Lower lobe of right lung (tissue), 2 donors: ENCODE measurements around the gene LRRK1. TPM values are rescaled to one million over a fixed set of nuclear protein-coding genes. Genes with fewer than 3 reads are reported as not detected.

Source experiments
- ATAC-seq, 2 donors: fragments of 200-7000 bp; cut with Tn5 transposase; one replicate each; pipeline ENCODE4 v1.9.1; 2020 to 2022; ENCODE audit warnings: mild to moderate bottlenecking in 2 of 2, moderate library complexity in 2 of 2
- DNase-seq: peaks from one replicate; pipeline ENCODE4 v3.0.0-alpha.2; 2020
- H3K27ac ChIP-seq: fragments of 200-600 bp; one replicate; pipeline ENCODE4 v1.8.0; 2022
- H3K27me3 ChIP-seq: fragments of 200-600 bp; one replicate; pipeline ENCODE4 v1.8.0; 2022; ENCODE audit warnings: low read depth
- H3K36me3 ChIP-seq: fragments of 200-600 bp; one replicate; pipeline ENCODE4 v1.8.0; 2022; ENCODE audit warnings: mild to moderate bottlenecking
- H3K4me1 ChIP-seq: fragments of 200-600 bp; one replicate; pipeline ENCODE4 v1.8.0; 2022
- H3K4me3 ChIP-seq: fragments of 200-600 bp; one replicate; pipeline ENCODE4 v1.8.0; 2022; ENCODE audit warnings: mild to moderate bottlenecking
- H3K9me3 ChIP-seq: fragments of 200-600 bp; one replicate; pipeline ENCODE4 v1.8.0; 2022
- intact Hi-C: fragments of 100-400 bp; cut with DNase I; formaldehyde crosslinking; loops from one replicate; pipeline ENCODE4 v1.11.0; 2022
- total RNA-seq: library from RNA; stranded (reverse); fragmentation: NEBNext Ultra II Directional; extraction: Animal tissue kit (Norgen Biotek cat#: 25700); gene quantifications from one replicate; pipeline ENCODE4 v1.2.1, GENCODE V29; 2021
- TF ChIP-seq, protein P1 (sequence below): fragments of 200-600 bp; IDR thresholded peaks from one replicate; pipeline ENCODE4 v1.8.0; 2022; ENCODE audit warnings: antibody characterized with exemption, mild to moderate bottlenecking
- donor health status: DM: no; HTN: yes; CAD: no; lungs with severe emphysema.

LRRK1 gene
- total RNA-seq, 1 donor from 2014 or later, result 24.3 TPM

GRCh38 chr15:101031213-101031612 lies 112.1 kb downstream of the LRRK1 start:
- H3K27me3 ChIP-seq, result no peaks in the 10 kb centered on the region
- H3K36me3 ChIP-seq, result peaks cover 51% of the 10 kb centered on the region
- intact Hi-C loops, result no loop called here
- no peaks in the 10 kb centered on the region for H3K9me3 ChIP-seq
- TF ChIP-seq, protein P1, sequence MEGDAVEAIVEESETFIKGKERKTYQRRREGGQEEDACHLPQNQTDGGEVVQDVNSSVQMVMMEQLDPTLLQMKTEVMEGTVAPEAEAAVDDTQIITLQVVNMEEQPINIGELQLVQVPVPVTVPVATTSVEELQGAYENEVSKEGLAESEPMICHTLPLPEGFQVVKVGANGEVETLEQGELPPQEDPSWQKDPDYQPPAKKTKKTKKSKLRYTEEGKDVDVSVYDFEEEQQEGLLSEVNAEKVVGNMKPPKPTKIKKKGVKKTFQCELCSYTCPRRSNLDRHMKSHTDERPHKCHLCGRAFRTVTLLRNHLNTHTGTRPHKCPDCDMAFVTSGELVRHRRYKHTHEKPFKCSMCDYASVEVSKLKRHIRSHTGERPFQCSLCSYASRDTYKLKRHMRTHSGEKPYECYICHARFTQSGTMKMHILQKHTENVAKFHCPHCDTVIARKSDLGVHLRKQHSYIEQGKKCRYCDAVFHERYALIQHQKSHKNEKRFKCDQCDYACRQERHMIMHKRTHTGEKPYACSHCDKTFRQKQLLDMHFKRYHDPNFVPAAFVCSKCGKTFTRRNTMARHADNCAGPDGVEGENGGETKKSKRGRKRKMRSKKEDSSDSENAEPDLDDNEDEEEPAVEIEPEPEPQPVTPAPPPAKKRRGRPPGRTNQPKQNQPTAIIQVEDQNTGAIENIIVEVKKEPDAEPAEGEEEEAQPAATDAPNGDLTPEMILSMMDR, result no peak
- no peak overlapping the region for H3K4me3 ChIP-seq
- peak in 1 of 2 donors; percentile 42 for ATAC-seq
- DNase-seq, result no peak
- no peak overlapping the region for H3K27ac ChIP-seq
- peaks cover 14% of the 10 kb centered on the region for H3K4me1 ChIP-seq

DNA sequence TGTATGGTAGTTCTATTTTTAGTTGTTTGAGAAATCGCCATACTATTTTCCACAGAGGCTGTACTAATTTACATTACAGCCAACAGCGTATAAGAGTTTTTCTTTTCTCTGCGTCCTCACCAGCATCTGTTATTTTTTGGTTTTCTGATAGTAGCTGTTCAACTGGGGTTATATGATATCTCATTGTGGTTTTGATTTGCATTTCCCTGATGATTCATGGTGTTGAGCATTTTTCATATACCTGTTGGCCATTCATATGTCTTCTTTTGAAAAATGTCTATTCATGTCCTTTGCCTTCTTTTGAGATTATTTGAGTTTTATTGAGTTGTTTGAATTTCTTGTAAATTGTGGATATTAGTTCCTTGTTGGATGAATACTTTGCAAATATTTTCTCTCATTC lies 114.6 kb downstream of the LRRK1 start:
- no peak for DNase-seq

DNA sequence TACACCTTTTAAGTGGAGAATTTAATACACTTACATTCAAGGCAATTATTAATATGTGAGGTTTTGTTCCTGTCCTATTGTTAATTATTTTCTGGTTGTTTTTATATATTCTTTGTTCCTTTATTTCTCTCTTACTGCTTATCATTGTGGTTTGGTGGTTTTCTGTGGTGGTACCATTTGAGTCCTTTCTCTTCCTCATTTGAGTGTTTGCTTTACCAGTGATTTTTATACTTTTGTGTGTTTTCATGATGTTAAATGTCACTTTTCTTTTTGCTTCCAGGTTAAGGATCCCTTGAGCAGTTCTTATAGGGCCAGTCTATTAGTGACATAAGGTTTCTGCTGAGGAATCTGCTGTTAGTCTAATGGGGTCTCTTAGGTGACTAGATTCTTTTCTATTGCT lies 116.5 kb downstream of the LRRK1 start:
- Histone ChIP-seq H3K27ac (no peak overlapping the region), H3K4me1 (no peaks in the 10 kb centered on the region), H3K27me3 (no peaks in the 10 kb centered on the region), H3K36me3 (peaks cover 13% of the 10 kb centered on the region), H3K4me3 (no peak overlapping the region), H3K9me3 (no peaks in the 10 kb centered on the region)
- DNase-seq (no peak), ATAC-seq (no peak)
- intact Hi-C loops, result no loop called here
- TF ChIP-seq, protein P1, result no peak

More for the DNA sequence above, 114.6 kb downstream of the LRRK1 start:
- no peaks in the 10 kb centered on the region for H3K27me3 ChIP-seq
- no peak for ATAC-seq
- no peak overlapping the region for H3K27ac ChIP-seq
- H3K4me3 ChIP-seq, result no peak overlapping the region
- intact Hi-C loops, result no loop called here
- TF ChIP-seq, protein P1, result no peak
- H3K36me3 ChIP-seq, result peaks cover 30% of the 10 kb centered on the region
- no peaks in the 10 kb centered on the region for H3K4me1 ChIP-seq
- H3K9me3 ChIP-seq, result no peaks in the 10 kb centered on the region

DNA sequence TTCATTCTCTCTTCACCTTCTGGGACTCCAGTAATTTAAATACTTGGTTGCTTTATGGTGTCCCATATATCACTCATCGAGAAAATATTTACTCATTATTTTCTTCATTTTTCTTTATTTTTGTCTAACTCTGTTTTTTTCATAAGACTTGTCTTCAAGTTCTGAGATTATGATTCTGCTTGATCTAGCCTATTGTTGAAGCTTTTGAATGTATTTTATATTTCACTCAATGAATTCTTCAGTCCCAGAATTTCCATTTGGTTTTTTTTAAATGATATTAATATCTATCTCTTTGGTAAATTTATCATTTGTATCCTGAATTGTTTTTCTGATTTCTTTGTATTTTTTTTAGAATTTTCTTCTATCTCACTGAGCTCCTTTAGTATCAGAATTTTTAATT lies 117.0 kb downstream of the LRRK1 start:
- no peak overlapping the region for H3K27ac ChIP-seq
- intact Hi-C loops, result no loop called here
- DNase-seq (no peak), ATAC-seq (no peak)
- no peaks in the 10 kb centered on the region for H3K4me1 ChIP-seq
- no peak overlapping the region for H3K4me3 ChIP-seq
- H3K9me3 ChIP-seq, result no peaks in the 10 kb centered on the region
- peaks cover 13% of the 10 kb centered on the region for H3K36me3 ChIP-seq
- H3K27me3 ChIP-seq, result no peaks in the 10 kb centered on the region
- TF ChIP-seq, protein P1, result no peak

DNA sequence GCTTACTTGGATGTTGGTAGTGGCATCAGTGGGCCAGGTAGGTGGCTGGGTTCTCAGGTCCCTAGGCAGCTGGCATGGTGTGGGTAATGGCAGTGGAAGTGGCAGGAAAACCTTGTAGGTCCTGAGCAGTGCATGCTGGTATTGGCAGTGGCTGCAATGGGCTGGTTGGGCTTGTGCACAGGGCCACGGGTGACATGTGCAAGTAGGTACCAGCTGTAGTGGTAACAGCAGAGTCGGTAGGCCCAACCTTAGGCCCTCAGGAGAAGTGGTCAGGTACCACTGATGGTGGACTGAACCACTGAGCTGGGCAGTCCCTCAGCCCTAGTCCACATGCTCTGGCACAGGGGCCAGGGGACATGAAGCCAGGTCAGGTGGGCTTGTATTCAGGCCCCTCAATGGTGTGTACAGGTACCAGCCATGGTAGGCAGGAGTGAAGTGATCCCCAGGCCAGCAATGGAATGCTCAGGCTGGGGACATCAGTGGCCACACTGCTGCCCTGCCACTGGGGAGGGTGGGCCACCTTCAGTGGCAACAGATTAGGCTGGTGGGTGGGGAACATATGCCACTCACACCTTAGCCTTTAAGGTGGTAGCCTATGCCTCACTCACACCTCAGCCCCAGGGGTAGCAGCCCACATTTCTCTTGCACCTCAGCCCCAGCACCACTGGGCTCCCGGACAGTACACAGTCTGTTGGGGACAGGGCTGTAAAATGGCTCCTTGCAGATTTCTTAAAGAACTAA lies 118.1 kb downstream of the LRRK1 start:
- Histone ChIP-seq H3K9me3 (no peaks in the 10 kb centered on the region), H3K36me3 (peaks cover 13% of the 10 kb centered on the region), H3K27ac (no peak overlapping the region), H3K4me3 (no peak overlapping the region), H3K4me1 (no peaks in the 10 kb centered on the region), H3K27me3 (no peaks in the 10 kb centered on the region)
- ATAC-seq, result no peak
- DNase-seq, result no peak
- TF ChIP-seq, protein P1, result no peak
- intact Hi-C loops, result no loop called here
